Amygdala (tissue), 56 donors: Measurements from ENCODE around the gene CCDC73.
"Not testable (repeated sequence)": the region's sequence is repeated elsewhere in the genome, so short reads cannot be mapped to it uniquely, and the experiment has no call there.

ENCODE experiments used
- DNase-seq, 56 donors: peaks; one replicate each; lab custom pipeline; 2025; lab: John Stamatoyannopoulos, UW

The CCDC73 gene

GRCh38 chr11:32708978-32709377 is 85.5 kb downstream of the CCDC73 start:
- DNase-seq = not testable (repeated sequence)

GRCh38 chr11:32706985-32707741 is 87.3 kb downstream of the CCDC73 start:
- no peak for DNase-seq

- no peak for DNase-seq
These were observed 89.0 kb downstream of the CCDC73 start for GRCh38 chr11:32705309-32706033.

- no peak for DNase-seq
These were observed 89.7 kb downstream of the CCDC73 start for GRCh38 chr11:32704775-32705174.

GRCh38 chr11:32704261-32704660 is 90.2 kb downstream of the CCDC73 start:
- no peak for DNase-seq

- no peak for DNase-seq
These were observed 92.8 kb downstream of the CCDC73 start for GRCh38 chr11:32701616-32702015.

- DNase-seq = no peak
These were observed 95.9 kb downstream of the CCDC73 start for GRCh38 chr11:32698579-32698978.

GRCh38 chr11:32671051-32671450 is 123.4 kb downstream of the CCDC73 start:
- no peak for DNase-seq

GRCh38 chr11:32659672-32660071 is 134.8 kb downstream of the CCDC73 start:
- no peak for DNase-seq

- DNase-seq = no peak
These were observed 135.6 kb downstream of the CCDC73 start for GRCh38 chr11:32658639-32659406.

GRCh38 chr11:32643526-32643925 is 150.9 kb downstream of the CCDC73 start:
- DNase-seq = no peak

- DNase-seq = no peak
These were observed 153.1 kb downstream of the CCDC73 start for GRCh38 chr11:32641361-32641760.

GRCh38 chr11:32635819-32636218 is 158.6 kb downstream of the CCDC73 start:
- DNase-seq = no peak

- DNase-seq = no peak
These were observed 163.6 kb downstream of the CCDC73 start for GRCh38 chr11:32630844-32631243.

GRCh38 chr11:32616903-32617302 is 177.6 kb downstream of the CCDC73 start:
- no peak for DNase-seq

- no peak for DNase-seq
These were observed 179.0 kb downstream of the CCDC73 start for GRCh38 chr11:32615422-32615821.

GRCh38 chr11:32613500-32614151 is 180.8 kb downstream of the CCDC73 start:
- DNase-seq = no peak

GRCh38 chr11:32610797-32611352 is 183.6 kb downstream of the CCDC73 start:
- no peak for DNase-seq

GRCh38 chr11:32608826-32609225 is 185.6 kb downstream of the CCDC73 start:
- DNase-seq = not testable (repeated sequence)

GRCh38 chr11:32606220-32606619 is 188.2 kb downstream of the CCDC73 start:
- DNase-seq = no peak
